H9 (cell line): ENCODE results near the gene BIRC7. TPM values are rescaled to one million over a fixed set of nuclear protein-coding genes. Genes with fewer than 3 reads are reported as not detected.

Experiments
- DNase-seq: peaks from one replicate; pipeline ENCODE4 v3.0.0-alpha.2; 2017
- H2AFZ ChIP-seq: one replicate; pipeline ENCODE4 v1.6.1; 2013; ENCODE audit warnings: mild to moderate bottlenecking, low read length, control low read depth, moderate library complexity
- H2AK5ac ChIP-seq: 2 replicates; pipeline ENCODE4 v1.6.1; 2013; ENCODE audit warnings: low read length, control low read depth, mixed read lengths; ENCODE audit not compliant: insufficient read length
- H2BK120ac ChIP-seq: one replicate; pipeline ENCODE4 v1.6.1; 2013; ENCODE audit warnings: low read depth, mild to moderate bottlenecking, low read length, control low read depth, inconsistent platforms; ENCODE audit not compliant: poor library complexity, severe bottlenecking
- H2BK12ac ChIP-seq: 2 replicates; pipeline ENCODE4 v1.6.1; 2013; ENCODE audit warnings: low read length, control low read depth, mixed read lengths, low read depth; ENCODE audit not compliant: insufficient read length
- H2BK15ac ChIP-seq: 2 replicates; pipeline ENCODE4 v1.6.1; 2013; ENCODE audit warnings: low read depth, low read length, control low read depth
- H2BK20ac ChIP-seq: one replicate; pipeline ENCODE4 v1.6.1; 2013; ENCODE audit warnings: low read depth, mild to moderate bottlenecking, low read length, control low read depth, inconsistent platforms; ENCODE audit not compliant: poor library complexity, severe bottlenecking
- H2BK5ac ChIP-seq: 2 replicates; pipeline ENCODE4 v1.6.1; 2013; ENCODE audit warnings: low read length, control low read depth, mixed read lengths; ENCODE audit not compliant: insufficient read length
- H3K14ac ChIP-seq: 2 replicates; pipeline ENCODE4 v1.6.1; 2013; ENCODE audit warnings: low read length, control low read depth; ENCODE audit not compliant: insufficient read depth
- H3K18ac ChIP-seq: 2 replicates; pipeline ENCODE4 v1.6.1; 2013; ENCODE audit warnings: low read depth, mild to moderate bottlenecking, mixed read lengths, low read length, control low read depth; ENCODE audit not compliant: insufficient read length
- H3K23ac ChIP-seq: 2 replicates; pipeline ENCODE4 v1.6.1; 2013; ENCODE audit warnings: low read length, control low read depth, mixed read lengths, low read depth; ENCODE audit not compliant: insufficient read length
- H3K23me2 ChIP-seq: 2 replicates; pipeline ENCODE4 v1.6.1; 2013; ENCODE audit warnings: low read depth, mild to moderate bottlenecking, mixed read lengths, low read length, control low read depth; ENCODE audit not compliant: insufficient read length, poor library complexity, severe bottlenecking
- H3K27ac ChIP-seq: 2 replicates; pipeline ENCODE4 v1.5.1; 2013; ENCODE audit warnings: low read length, control low read depth, mixed read lengths, low read depth; ENCODE audit not compliant: insufficient read length
- H3K27me3 ChIP-seq: 2 replicates; pipeline ENCODE4 v1.6.1; 2013; ENCODE audit warnings: low read length, control low read depth, inconsistent platforms; ENCODE audit not compliant: insufficient read depth
- H3K4ac ChIP-seq: 2 replicates; pipeline ENCODE4 v1.6.1; 2013; ENCODE audit warnings: low read depth, mild to moderate bottlenecking, control low read depth, inconsistent platforms, low read length, moderate library complexity
- H3K4me1 ChIP-seq: 2 replicates; pipeline ENCODE4 v1.6.1; 2013; ENCODE audit warnings: low read length, control low read depth, inconsistent platforms; ENCODE audit not compliant: insufficient read depth
- H3K4me2 ChIP-seq: 2 replicates; pipeline ENCODE4 v1.6.1; 2013; ENCODE audit warnings: low read length, control low read depth, mixed read lengths; ENCODE audit not compliant: insufficient read length, insufficient read depth
- H3K56ac ChIP-seq: 2 replicates; pipeline ENCODE4 v1.6.1; 2013; ENCODE audit warnings: low read depth, mild to moderate bottlenecking, mixed read lengths, low read length, control low read depth; ENCODE audit not compliant: insufficient read length
- H3K79me1 ChIP-seq: 2 replicates; pipeline ENCODE4 v1.6.1; 2013; ENCODE audit warnings: low read depth, mild to moderate bottlenecking, moderate library complexity, low read length, control low read depth, inconsistent platforms; ENCODE audit not compliant: insufficient read depth, poor library complexity, severe bottlenecking
- H3K79me2 ChIP-seq: 2 replicates; pipeline ENCODE4 v1.6.1; 2013; ENCODE audit warnings: low read length, control low read depth, inconsistent platforms; ENCODE audit not compliant: insufficient read depth
- H3K9ac ChIP-seq: 2 replicates; pipeline ENCODE4 v1.6.1; 2013; ENCODE audit warnings: low read length, control low read depth, mixed read lengths; ENCODE audit not compliant: insufficient read length; ENCODE audit errors: extremely low read depth
- H3K9me3 ChIP-seq: one replicate; pipeline ENCODE4 v1.6.1; 2013; ENCODE audit warnings: low read depth, low read length, inconsistent platforms; ENCODE audit not compliant: control insufficient read depth
- H3T11ph ChIP-seq: one replicate; pipeline ENCODE4 v1.6.1; 2013; ENCODE audit warnings: mild to moderate bottlenecking, low read length, control low read depth, inconsistent platforms
- H4K20me1 ChIP-seq: one replicate; pipeline ENCODE4 v1.6.1; 2013; ENCODE audit not compliant: control insufficient read depth, insufficient read length, insufficient read depth
- H4K5ac ChIP-seq: 2 replicates; pipeline ENCODE4 v1.6.1; 2013; ENCODE audit warnings: low read depth, mild to moderate bottlenecking, mixed read lengths, low read length, control low read depth; ENCODE audit not compliant: insufficient read length
- H4K8ac ChIP-seq: replicated peaks from 2 replicates; pipeline ENCODE4 v1.6.1; 2013; ENCODE audit warnings: low read length, control low read depth, mixed read lengths, low read depth; ENCODE audit not compliant: insufficient read length
- H4K91ac ChIP-seq: 2 replicates; pipeline ENCODE4 v1.6.1; 2013; ENCODE audit warnings: low read depth, mild to moderate bottlenecking, moderate library complexity, mixed read lengths, low read length, control low read depth; ENCODE audit not compliant: insufficient read length
- H3K27ac Mint-ChIP-seq, 3 experiments: 2 replicates in 2 of 3; 3 replicates in 1 of 3; pipeline ENCODE4 v1.8.0; 2020 to 2021; ENCODE audit warnings: mixed read lengths in 3 of 3, mild to moderate bottlenecking in 1 of 3, moderate library complexity in 1 of 3
- H3K27me3 Mint-ChIP-seq: 2 replicates; pipeline ENCODE4 v1.8.0; 2021; ENCODE audit warnings: low read depth, mild to moderate bottlenecking, moderate library complexity, mixed read lengths
- H3K36me3 Mint-ChIP-seq, 3 experiments: 2 replicates in 2 of 3; 3 replicates in 1 of 3; pipeline ENCODE4 v1.8.0; 2020 to 2021; ENCODE audit warnings: low read depth in 3 of 3, mixed read lengths in 3 of 3; ENCODE audit not compliant: insufficient read depth in 1 of 3
- H3K4me1 Mint-ChIP-seq, 2 experiments: 2 replicates each; pipeline ENCODE4 v1.8.0; 2020; ENCODE audit warnings: mixed read lengths in 2 of 2
- H3K4me3 Mint-ChIP-seq, 2 experiments: 2 replicates in 1 of 2; 3 replicates in 1 of 2; pipeline ENCODE4 v1.8.0; 2020 to 2021; ENCODE audit warnings: mild to moderate bottlenecking in 2 of 2, mixed read lengths in 2 of 2, moderate library complexity in 1 of 2
- H3K9me3 Mint-ChIP-seq, 2 experiments: 2 replicates in 1 of 2; 3 replicates in 1 of 2; pipeline ENCODE4 v1.8.0; 2020; ENCODE audit warnings: mild to moderate bottlenecking in 2 of 2, mixed read lengths in 2 of 2, moderate library complexity in 1 of 2
- WGBS: extraction: QIAGEN DNeasy Blood & Tissue Kit; methylation state at CpG from one replicate; pipeline ENCODE4 v1.1.7; 2013; ENCODE audit warnings: missing lambda C conversion rate, low lambda C conversion rate, mixed read lengths; ENCODE audit not compliant: insufficient read length; ENCODE audit errors: extremely low coverage; 5-methylcytosine and 5-hydroxymethylcytosine counted together
- total RNA-seq: library from RNA; stranded (reverse); gene quantifications from 2 replicates; pipeline ENCODE4 v1.2.1, GENCODE V29; 2021
- TF ChIP-seq, protein P1 (sequence below): fragments of 200-600 bp; sonication (generic); conservative IDR thresholded peaks from 3 replicates; pipeline ENCODE4 v1.8.0; 2021; ENCODE audit warnings: antibody characterized with exemption, mild to moderate bottlenecking

Gene BIRC7
- total RNA-seq, 1 experiment from 2014 or later: not detected

DNA sequence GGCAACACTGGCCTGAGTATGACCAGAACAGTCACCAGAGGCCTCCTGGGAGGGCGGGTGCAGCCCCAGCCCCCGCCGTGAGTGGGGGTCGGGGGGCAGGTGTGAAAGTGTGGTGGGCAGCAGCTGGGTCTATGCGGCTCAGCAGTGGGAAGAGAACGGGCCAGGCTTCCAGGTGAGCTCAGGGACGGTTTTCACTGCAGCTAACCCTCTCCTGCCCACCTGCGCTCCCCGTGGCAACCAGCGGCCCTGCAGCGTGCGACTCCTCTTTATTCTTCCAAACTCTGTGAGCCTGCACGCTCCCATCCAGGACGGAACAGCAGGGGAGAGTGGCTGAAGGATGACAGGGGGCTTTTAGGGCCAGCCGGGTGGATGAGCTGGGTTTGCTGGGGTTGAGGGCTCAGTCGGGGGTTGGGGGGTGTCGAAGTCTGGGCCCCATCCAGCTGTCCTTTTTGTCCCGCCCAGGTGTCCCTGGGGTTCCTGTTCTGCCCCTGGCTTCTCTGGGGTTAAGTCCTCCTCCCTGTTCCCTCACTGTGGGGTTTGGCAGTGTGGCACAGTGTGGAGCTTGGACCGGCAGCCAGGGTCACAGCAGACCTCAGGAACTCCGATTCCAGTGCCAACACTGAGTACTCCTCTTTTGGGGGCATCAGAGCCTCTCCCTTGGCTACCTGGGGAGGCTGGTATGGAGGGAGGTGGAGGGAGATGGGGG is 859 bp upstream of the BIRC7 start:
- Histone ChIP-seq H3K27ac (no peak overlapping the region), H4K8ac (no peak overlapping the region), H3K23me2 (no peaks in the 10 kb centered on the region), H4K91ac (no peak overlapping the region), H3K79me2 (no peaks in the 10 kb centered on the region), H3K9me3 (no peaks in the 10 kb centered on the region), H4K20me1 (no peaks in the 10 kb centered on the region), H2AK5ac (no peak overlapping the region), H3K4me1 (peaks cover 2% of the 10 kb centered on the region; the same call in 1 of the 2 replicates), H3K27me3 (no peaks in the 10 kb centered on the region), H3K4ac (no peak overlapping the region), H3K18ac (no peak overlapping the region), H3K14ac (no peak overlapping the region), H2BK120ac (no peak overlapping the region), H2BK20ac (no peak overlapping the region), H2AFZ (no peak overlapping the region), H4K5ac (no peak overlapping the region), H3T11ph (no peak overlapping the region), H2BK12ac (no peak overlapping the region), H3K79me1 (no peaks in the 10 kb centered on the region), H3K4me2 (peak overlapping the region; percentile 25), H3K56ac (no peak overlapping the region), H3K23ac (no peak overlapping the region), H3K9ac (no peak overlapping the region), H2BK5ac (no peak overlapping the region), H2BK15ac (no peak overlapping the region)
- Mint-ChIP-seq H3K27me3 (peaks cover 17% of the 10 kb centered on the region), H3K9me3 (no peaks in the 10 kb centered on the region; a peak in 1 of 5 replicates), H3K4me3 (peak overlapping the region in 1 of 2 experiments; percentile 64; a peak in 1 of 5 replicates), H3K36me3 (no peaks in the 10 kb centered on the region), H3K4me1 (peaks cover 22 to 41% of the 10 kb centered on the region in 2 experiments), H3K27ac (no peak overlapping the region; a peak in 1 of 7 replicates)
- TF ChIP-seq, protein P1, sequence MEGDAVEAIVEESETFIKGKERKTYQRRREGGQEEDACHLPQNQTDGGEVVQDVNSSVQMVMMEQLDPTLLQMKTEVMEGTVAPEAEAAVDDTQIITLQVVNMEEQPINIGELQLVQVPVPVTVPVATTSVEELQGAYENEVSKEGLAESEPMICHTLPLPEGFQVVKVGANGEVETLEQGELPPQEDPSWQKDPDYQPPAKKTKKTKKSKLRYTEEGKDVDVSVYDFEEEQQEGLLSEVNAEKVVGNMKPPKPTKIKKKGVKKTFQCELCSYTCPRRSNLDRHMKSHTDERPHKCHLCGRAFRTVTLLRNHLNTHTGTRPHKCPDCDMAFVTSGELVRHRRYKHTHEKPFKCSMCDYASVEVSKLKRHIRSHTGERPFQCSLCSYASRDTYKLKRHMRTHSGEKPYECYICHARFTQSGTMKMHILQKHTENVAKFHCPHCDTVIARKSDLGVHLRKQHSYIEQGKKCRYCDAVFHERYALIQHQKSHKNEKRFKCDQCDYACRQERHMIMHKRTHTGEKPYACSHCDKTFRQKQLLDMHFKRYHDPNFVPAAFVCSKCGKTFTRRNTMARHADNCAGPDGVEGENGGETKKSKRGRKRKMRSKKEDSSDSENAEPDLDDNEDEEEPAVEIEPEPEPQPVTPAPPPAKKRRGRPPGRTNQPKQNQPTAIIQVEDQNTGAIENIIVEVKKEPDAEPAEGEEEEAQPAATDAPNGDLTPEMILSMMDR: peak; percentile 64
- DNase-seq: peak; percentile 83
- no CpG with 5 or more reads among the region's 20 CpGs for WGBS
